Measurements from ENCODE around the gene SFT2D3. TPM values are rescaled to one million over a fixed set of nuclear protein-coding genes. Genes with fewer than 3 reads are reported as not detected.
A peak's percentile ranks its signal among the peaks of the same experiment; 100 is the strongest.

The SFT2D3 gene
- total and polyA plus RNA-seq, 2 of the 13 experiments (the other 11 are each of a cell fraction or from before 2014, with no cell fraction given) = 8.3 to 9.4 TPM

DNA sequence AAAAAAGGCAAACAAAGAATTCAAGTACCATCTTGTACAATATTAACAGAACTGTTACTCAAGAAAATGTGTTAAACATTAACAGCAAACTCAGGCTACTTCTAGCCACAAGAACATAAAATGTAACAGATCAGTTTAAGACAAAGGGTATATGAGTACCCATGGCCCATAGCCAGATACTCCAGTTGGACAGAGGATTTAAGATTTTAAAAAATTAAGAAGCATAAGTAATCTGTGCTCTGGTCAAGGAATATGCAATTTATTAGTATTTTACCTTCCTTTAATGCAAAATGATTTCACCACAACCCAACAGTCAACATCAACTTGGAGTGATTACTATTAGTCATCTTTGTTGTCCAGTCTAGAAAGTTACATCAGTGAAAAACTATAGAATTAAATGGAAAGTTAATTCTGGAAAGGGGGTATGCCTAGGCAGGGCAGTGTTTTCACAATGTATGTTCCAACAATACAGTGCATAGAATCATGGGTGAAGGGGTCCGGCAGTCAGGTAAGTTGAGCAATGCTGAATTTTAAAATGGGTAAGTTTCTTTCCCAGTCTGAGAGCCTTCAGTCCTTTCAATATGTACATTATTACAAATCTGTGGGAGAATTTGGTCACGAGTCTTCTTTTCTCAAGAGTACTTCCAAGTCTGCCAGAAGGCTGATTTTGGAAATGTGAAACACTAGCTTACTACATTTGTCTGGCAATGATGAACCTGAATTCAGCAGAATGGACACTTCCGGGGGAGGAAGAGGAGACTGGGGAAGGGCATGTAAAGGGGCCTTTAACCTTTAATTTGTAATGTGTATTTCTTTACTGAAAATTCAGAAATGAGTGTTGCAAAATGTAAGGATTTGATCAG is 34.5 kb downstream of the SFT2D3 start:
- BruUV-seq (replicated peaks) = no TSS peak
- H3K4me1 ChIP-seq (ENCODE audit: insufficient read depth, low read length) = peaks cover 48% of the 10 kb centered on the region
- ChIA-PET CTCF (ENCODE audit: low intra/inter-chr PET ratio, low total read pairs) (no interaction called here), POLR2A (interaction anchor here (0.8 to 0.9 kb wide), 2 partner anchors 209 to 349 kb away, joined by 3 read pairs; partner anchors contain the start of gene IWS1)
- ATAC-seq (peak; percentile 81), FAIRE-seq (peak; percentile 51), DNase-seq (ENCODE audit: low spot score) (peak; percentile 37)
- no peaks in the 10 kb centered on the region for H3K27me3 ChIP-seq (ENCODE audit: control insufficient read depth in 1 of 2, insufficient read depth in 2 of 2, low read length in 2 of 2)
- H3K4me2 ChIP-seq (ENCODE audit: low read depth, low read length) = peak overlapping the region; percentile 44
- intact Hi-C loops (cut with micrococcal nuclease; ENCODE audit: unreplicated experiment) (no loop called here), in situ Hi-C loops (cut with HindIII; ENCODE audit: extremely low pct_ligation_motif_present, low pct_unique_long_range_greater_than_20kb) (no loop called here)
- no peaks in the 10 kb centered on the region for H3K79me2 ChIP-seq (ENCODE audit: insufficient read depth, low read length)
- H3K36me3 ChIP-seq (replicated peaks in 1 of 2; ENCODE audit: control insufficient read depth in 1 of 2, insufficient read depth in 2 of 2, low read length in 2 of 2) = peaks cover 2 to 9% of the 10 kb centered on the region in 2 experiments
- no peak overlapping the region for H2AFZ ChIP-seq (ENCODE audit: low read length)
- no peaks in the 10 kb centered on the region for H4K20me1 ChIP-seq (ENCODE audit: insufficient read depth, low read length)
- peak overlapping the region; percentile 33 for H3K27ac ChIP-seq (ENCODE audit: extremely low read length, insufficient read depth, low read length)
- no peaks in the 10 kb centered on the region for H3K9me3 ChIP-seq (ENCODE audit: low read length)
- H3K4me3 ChIP-seq (replicated peaks in 1 of 3; ENCODE audit: insufficient read depth in 1 of 3, low read depth in 2 of 3, low read length in 3 of 3) = peak overlapping the region in 1 of 3 experiments; percentile 4; a peak in 1 of 6 replicates
- H3K9ac ChIP-seq (ENCODE audit: insufficient read depth, low read depth, low read length) = no peak overlapping the region
- 50% methylated on average over 3 of the region's 3 CpGs for WGBS (ENCODE audit: low lambda C conversion rate)
- TF ChIP-seq PHF5A (CRISPR knock-in tag; IDR thresholded peaks at IDR 0.05; ENCODE audit: low read depth, unreplicated experiment) = no peak
- TF ChIP-seq MEIS1 (CRISPR knock-in tag; IDR thresholded peaks at IDR 0.05; ENCODE audit: borderline replicate concordance) = no peak
- TF ChIP-seq ZNF776 (CRISPR knock-in tag; IDR thresholded peaks at IDR 0.05) = no peak
- peak; percentile 39 for TF ChIP-seq FOSL2 (CRISPR knock-in tag; IDR thresholded peaks at IDR 0.05)
- no peak for TF ChIP-seq NR1H2 (CRISPR knock-in tag; IDR thresholded peaks at IDR 0.05; ENCODE audit: borderline replicate concordance, low read depth)
- TF ChIP-seq HCFC1 (IDR thresholded peaks at IDR 0.05; ENCODE audit: low read depth, low read length) = no peak
- no peak for TF ChIP-seq HDAC6 (IDR thresholded peaks at IDR 0.05; ENCODE audit: low read depth, low read length)
- 0 out of 2 replicates have a peak, but pooled peaks have one; percentile 19 for TF ChIP-seq GFI1 (CRISPR knock-in tag; IDR thresholded peaks at IDR 0.05; ENCODE audit: borderline replicate concordance)
- TF ChIP-seq, protein P1, sequence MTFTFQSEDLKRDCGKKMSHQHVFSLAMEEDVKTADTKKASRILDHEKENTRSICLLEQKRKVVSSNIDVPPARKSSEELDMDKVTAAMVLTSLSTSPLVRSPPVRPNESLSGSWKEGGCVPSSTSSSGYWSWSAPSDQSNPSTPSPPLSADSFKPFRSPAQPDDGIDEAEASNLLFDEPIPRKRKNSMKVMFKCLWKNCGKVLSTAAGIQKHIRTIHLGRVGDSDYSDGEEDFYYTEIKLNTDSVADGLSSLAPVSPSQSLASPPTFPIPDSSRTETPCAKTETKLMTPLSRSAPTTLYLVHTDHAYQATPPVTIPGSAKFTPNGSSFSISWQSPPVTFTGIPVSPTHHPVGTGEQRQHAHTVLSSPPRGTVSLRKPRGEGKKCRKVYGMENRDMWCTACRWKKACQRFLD (CRISPR knock-in tag; IDR thresholded peaks at IDR 0.05; ENCODE audit: borderline replicate concordance) = no peak
- peak; percentile 44; the same call in 1 of the 2 replicates for TF ChIP-seq FOXJ3 (CRISPR knock-in tag; IDR thresholded peaks at IDR 0.05; ENCODE audit: borderline replicate concordance)
- TF ChIP-seq, protein P2, sequence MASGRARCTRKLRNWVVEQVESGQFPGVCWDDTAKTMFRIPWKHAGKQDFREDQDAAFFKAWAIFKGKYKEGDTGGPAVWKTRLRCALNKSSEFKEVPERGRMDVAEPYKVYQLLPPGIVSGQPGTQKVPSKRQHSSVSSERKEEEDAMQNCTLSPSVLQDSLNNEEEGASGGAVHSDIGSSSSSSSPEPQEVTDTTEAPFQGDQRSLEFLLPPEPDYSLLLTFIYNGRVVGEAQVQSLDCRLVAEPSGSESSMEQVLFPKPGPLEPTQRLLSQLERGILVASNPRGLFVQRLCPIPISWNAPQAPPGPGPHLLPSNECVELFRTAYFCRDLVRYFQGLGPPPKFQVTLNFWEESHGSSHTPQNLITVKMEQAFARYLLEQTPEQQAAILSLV (CRISPR knock-in tag; IDR thresholded peaks at IDR 0.05; ENCODE audit: borderline replicate concordance) = no peak
- TF ChIP-seq ZNF160 (CRISPR knock-in tag; IDR thresholded peaks at IDR 0.05) = no peak
- TF ChIP-seq KDM5A (IDR thresholded peaks at IDR 0.05; ENCODE audit: borderline replicate concordance, low read length) = 0 out of 2 replicates have a peak, but pooled peaks have one; percentile 5
- TF ChIP-seq ZFP90 (CRISPR knock-in tag; IDR thresholded peaks at IDR 0.05; ENCODE audit: borderline replicate concordance) = no peak
- no peak for TF ChIP-seq RAD21 (CRISPR knock-in tag; IDR thresholded peaks at IDR 0.05)
- TF ChIP-seq, protein P3, sequence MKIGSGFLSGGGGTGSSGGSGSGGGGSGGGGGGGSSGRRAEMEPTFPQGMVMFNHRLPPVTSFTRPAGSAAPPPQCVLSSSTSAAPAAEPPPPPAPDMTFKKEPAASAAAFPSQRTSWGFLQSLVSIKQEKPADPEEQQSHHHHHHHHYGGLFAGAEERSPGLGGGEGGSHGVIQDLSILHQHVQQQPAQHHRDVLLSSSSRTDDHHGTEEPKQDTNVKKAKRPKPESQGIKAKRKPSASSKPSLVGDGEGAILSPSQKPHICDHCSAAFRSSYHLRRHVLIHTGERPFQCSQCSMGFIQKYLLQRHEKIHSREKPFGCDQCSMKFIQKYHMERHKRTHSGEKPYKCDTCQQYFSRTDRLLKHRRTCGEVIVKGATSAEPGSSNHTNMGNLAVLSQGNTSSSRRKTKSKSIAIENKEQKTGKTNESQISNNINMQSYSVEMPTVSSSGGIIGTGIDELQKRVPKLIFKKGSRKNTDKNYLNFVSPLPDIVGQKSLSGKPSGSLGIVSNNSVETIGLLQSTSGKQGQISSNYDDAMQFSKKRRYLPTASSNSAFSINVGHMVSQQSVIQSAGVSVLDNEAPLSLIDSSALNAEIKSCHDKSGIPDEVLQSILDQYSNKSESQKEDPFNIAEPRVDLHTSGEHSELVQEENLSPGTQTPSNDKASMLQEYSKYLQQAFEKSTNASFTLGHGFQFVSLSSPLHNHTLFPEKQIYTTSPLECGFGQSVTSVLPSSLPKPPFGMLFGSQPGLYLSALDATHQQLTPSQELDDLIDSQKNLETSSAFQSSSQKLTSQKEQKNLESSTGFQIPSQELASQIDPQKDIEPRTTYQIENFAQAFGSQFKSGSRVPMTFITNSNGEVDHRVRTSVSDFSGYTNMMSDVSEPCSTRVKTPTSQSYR (CRISPR knock-in tag; IDR thresholded peaks at IDR 0.05; ENCODE audit: borderline replicate concordance) = no peak
- TF ChIP-seq, protein P4, sequence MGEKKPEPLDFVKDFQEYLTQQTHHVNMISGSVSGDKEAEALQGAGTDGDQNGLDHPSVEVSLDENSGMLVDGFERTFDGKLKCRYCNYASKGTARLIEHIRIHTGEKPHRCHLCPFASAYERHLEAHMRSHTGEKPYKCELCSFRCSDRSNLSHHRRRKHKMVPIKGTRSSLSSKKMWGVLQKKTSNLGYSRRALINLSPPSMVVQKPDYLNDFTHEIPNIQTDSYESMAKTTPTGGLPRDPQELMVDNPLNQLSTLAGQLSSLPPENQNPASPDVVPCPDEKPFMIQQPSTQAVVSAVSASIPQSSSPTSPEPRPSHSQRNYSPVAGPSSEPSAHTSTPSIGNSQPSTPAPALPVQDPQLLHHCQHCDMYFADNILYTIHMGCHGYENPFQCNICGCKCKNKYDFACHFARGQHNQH (CRISPR knock-in tag; IDR thresholded peaks at IDR 0.05) = no peak

Measured in HepG2 (cell line).